Esophagus squamous epithelium (tissue), 5 donors: Measurements from ENCODE around the gene RAB11B. TPM values are rescaled to one million over a fixed set of nuclear protein-coding genes. Genes with fewer than 3 reads are reported as not detected.

Experiments
- DNase-seq: peaks from one replicate; lab custom pipeline; 2025; lab: John Stamatoyannopoulos, UW
- H3K27ac ChIP-seq, 4 donors: fragments of 200-600 bp; sonication (generic); one replicate each; pipeline ENCODE4 v1.5.1; 2016 to 2019; ENCODE audit warnings: mild to moderate bottlenecking in 1 of 4
- H3K27me3 ChIP-seq, 4 donors: fragments of 200-600 bp; sonication (generic); 1 replicate in 3 of 4; 2 replicates in 1 of 4; pipeline versions ENCODE4 v1.5.1 to v1.6.0; 2017 to 2021; ENCODE audit warnings: antibody characterized with exemption in 1 of 4
- H3K36me3 ChIP-seq, 3 donors: fragments of 200-600 bp; sonication (generic); one replicate each; pipeline ENCODE4 v1.5.1; 2016 to 2019
- H3K4me1 ChIP-seq, 3 donors: fragments of 200-600 bp; sonication (generic); one replicate each; pipeline ENCODE4 v1.5.1; 2017 to 2019
- H3K4me3 ChIP-seq, 4 donors: fragments of 200-600 bp; sonication (generic); 1 replicate in 3 of 4; 2 replicates in 1 of 4; pipeline ENCODE4 v1.5.1; 2016 to 2019; ENCODE audit warnings: mild to moderate bottlenecking in 2 of 4, moderate library complexity in 1 of 4
- H3K9me3 ChIP-seq, 3 donors: fragments of 200-600 bp; sonication (generic); one replicate each; pipeline ENCODE4 v1.5.1; 2016 to 2019
- POLR2A ChIP-seq, 4 donors: fragments of 450-650 bp; IDR thresholded peaks; one replicate each; pipeline ENCODE4 v1.6.1; 2017; ENCODE audit warnings: antibody characterized with exemption in 4 of 4, mild to moderate bottlenecking in 4 of 4, moderate library complexity in 3 of 4
- WGBS, 2 donors: methylation state at CpG; one replicate each; pipeline ENCODE4 v1.1.5; 2018; 5-methylcytosine and 5-hydroxymethylcytosine counted together
- intact Hi-C: fragments of 100-400 bp; cut with DNase I; formaldehyde crosslinking; loops from one replicate; pipeline ENCODE4 v1.15.0; 2022
- total RNA-seq, 4 donors: library from RNA; depleted of rRNA; stranded (reverse); fragments of >200 nt; gene quantifications; one replicate each; pipeline ENCODE4 v1.1.0, GENCODE V29; 2016
- TF ChIP-seq, protein P1 (sequence below), 6 experiments: fragments of 450-650 bp in 4 of 6; fragments of 200-600 bp in 2 of 6; sonication (generic) in 2 of 6; IDR thresholded peaks; one replicate each; pipeline ENCODE4 v1.5.1; 2016 to 2019; ENCODE audit warnings: antibody characterized with exemption in 6 of 6, mild to moderate bottlenecking in 4 of 6, moderate library complexity in 4 of 6
- donor health status: DM: yes; HTN: yes; CAD: no.

The RAB11B gene
- total RNA-seq, 4 donors from 2014 or later, result 11.3 to 44.0 (median 26.0) TPM

DNA sequence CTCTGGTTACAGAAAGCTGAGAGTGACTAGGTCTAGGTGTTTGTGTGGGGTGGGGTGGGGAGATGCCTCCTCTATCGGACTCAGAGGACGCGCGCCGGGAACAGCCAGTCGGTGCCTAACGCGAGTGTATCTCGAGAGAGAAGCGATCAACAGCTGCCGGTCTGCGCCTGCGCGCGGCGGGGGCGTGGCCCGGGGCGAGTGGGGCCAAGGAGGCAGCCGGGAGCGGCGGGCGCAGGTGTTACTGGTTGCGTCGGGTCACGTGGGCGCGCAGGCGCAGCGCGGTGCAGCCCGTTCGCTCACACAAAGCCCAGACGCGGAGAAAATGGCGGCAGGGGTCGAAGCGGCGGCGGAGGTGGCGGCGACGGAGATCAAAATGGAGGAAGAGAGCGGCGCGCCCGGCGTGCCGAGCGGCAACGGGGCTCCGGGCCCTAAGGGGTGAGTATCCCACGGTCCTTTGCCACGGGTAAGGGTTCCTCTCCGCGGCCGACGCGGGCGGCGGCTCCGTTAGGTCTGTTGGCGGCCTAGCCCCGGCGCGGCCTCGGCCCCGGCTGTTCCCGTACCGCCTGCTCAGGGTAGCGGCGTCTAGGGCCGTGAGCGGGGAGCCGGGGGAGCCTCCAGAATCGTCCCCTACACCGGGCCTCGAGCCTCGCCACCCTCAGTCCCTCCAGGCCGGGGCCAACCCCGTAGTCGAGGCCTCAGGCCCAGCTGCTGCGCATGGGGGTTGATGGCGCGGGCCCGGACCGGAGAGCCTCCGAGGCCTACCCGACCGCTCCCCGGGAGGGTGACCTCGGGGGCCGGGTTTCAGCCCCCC, 54.7 kb downstream of the RAB11B start, which contains the start of gene HNRNPM:
TSS of gene HNRNPM (plus strand) at position 299 of the 811 bp plus-strand sequence. CDS start at position 323, 24 bp downstream.
- H3K36me3 ChIP-seq, result peaks cover 0 to 16% (median 7%) of the 10 kb centered on the region in 3 donors
- no peaks in the 10 kb centered on the region for H3K27me3 ChIP-seq
- H3K27ac ChIP-seq, result peak within 1 kb of the TSS; percentile 95 to 98 (median 97)
- intact Hi-C loops, result no loop called here
- peak; percentile 94 for DNase-seq
- H3K4me3 ChIP-seq, result peak within 1 kb of the TSS; percentile 73 to 93 (median 84)
- WGBS, 2 donors, result 2% methylated on average over 8 to 19 of the region's 93 CpGs
- H3K9me3 ChIP-seq, result no peaks in the 10 kb centered on the region
- TF ChIP-seq, protein P1, sequence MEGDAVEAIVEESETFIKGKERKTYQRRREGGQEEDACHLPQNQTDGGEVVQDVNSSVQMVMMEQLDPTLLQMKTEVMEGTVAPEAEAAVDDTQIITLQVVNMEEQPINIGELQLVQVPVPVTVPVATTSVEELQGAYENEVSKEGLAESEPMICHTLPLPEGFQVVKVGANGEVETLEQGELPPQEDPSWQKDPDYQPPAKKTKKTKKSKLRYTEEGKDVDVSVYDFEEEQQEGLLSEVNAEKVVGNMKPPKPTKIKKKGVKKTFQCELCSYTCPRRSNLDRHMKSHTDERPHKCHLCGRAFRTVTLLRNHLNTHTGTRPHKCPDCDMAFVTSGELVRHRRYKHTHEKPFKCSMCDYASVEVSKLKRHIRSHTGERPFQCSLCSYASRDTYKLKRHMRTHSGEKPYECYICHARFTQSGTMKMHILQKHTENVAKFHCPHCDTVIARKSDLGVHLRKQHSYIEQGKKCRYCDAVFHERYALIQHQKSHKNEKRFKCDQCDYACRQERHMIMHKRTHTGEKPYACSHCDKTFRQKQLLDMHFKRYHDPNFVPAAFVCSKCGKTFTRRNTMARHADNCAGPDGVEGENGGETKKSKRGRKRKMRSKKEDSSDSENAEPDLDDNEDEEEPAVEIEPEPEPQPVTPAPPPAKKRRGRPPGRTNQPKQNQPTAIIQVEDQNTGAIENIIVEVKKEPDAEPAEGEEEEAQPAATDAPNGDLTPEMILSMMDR (IDR thresholded peaks at IDR 0.05), result peak in 2 of 6 experiments; percentile 3 to 22
- peak in 3 of 4 donors; percentile 89 to 97 (median 96) for TF ChIP-seq POLR2A (IDR thresholded peaks at IDR 0.05)
- peaks cover 30 to 65% (median 39%) of the 10 kb centered on the region in 3 donors for H3K4me1 ChIP-seq

GRCh38 chr19:8445488-8446001, 55.4 kb downstream of the RAB11B start:
- TF ChIP-seq, protein P1 (IDR thresholded peaks at IDR 0.05), result no peak
- no peak for TF ChIP-seq POLR2A (IDR thresholded peaks at IDR 0.05)
- Histone ChIP-seq H3K4me3 (peak overlapping the region; percentile 73 to 93 (median 84)), H3K9me3 (no peaks in the 10 kb centered on the region), H3K27ac (peak overlapping the region; percentile 95 to 98 (median 97)), H3K27me3 (no peaks in the 10 kb centered on the region), H3K4me1 (peaks cover 34 to 72% (median 44%) of the 10 kb centered on the region in 3 donors), H3K36me3 (peaks cover 0 to 16% (median 7%) of the 10 kb centered on the region in 3 donors)
- no peak for DNase-seq
- whole genome bisulfite sequencing, 2 donors, result 0 to 1% methylated on average over 9 to 14 of the region's 45 CpGs
- intact Hi-C loops, result no loop called here

- WGBS, 2 donors, result 21 to 25% methylated on average over 16 of the region's 16 CpGs
- Histone ChIP-seq H3K4me3 (peak overlapping the region; percentile 73 to 93 (median 84)), H3K4me1 (peaks cover 34 to 77% (median 50%) of the 10 kb centered on the region in 3 donors), H3K27me3 (no peaks in the 10 kb centered on the region), H3K36me3 (peaks cover 0 to 16% (median 7%) of the 10 kb centered on the region in 3 donors), H3K27ac (peak overlapping the region; percentile 95 to 98 (median 97)), H3K9me3 (no peaks in the 10 kb centered on the region)
- DNase-seq, result no peak
- TF ChIP-seq, protein P1 (IDR thresholded peaks at IDR 0.05), result no peak
- no peak for TF ChIP-seq POLR2A (IDR thresholded peaks at IDR 0.05)
- intact Hi-C loops, result no loop called here
Measured at GRCh38 chr19:8446061-8446709, 56.0 kb downstream of the RAB11B start.

- intact Hi-C loops, result no loop called here
- WGBS, 2 donors, result 62 to 78% methylated on average over 5 to 6 of the region's 8 CpGs
Measured at GRCh38 chr19:8449830-8450229, 59.7 kb downstream of the RAB11B start.

More at GRCh38 chr19:8449830-8450229, 59.7 kb downstream of the RAB11B start:
- Histone ChIP-seq H3K4me1 (peaks cover 41 to 91% (median 81%) of the 10 kb centered on the region in 3 donors), H3K9me3 (no peaks in the 10 kb centered on the region), H3K36me3 (peaks cover 0 to 39% (median 7%) of the 10 kb centered on the region in 3 donors), H3K27ac (peak overlapping the region in 3 of 4 donors; percentile 36 to 70 (median 64)), H3K27me3 (no peaks in the 10 kb centered on the region), H3K4me3 (no peak overlapping the region)
- TF ChIP-seq POLR2A (IDR thresholded peaks at IDR 0.05), result no peak
- TF ChIP-seq, protein P1 (IDR thresholded peaks at IDR 0.05), result no peak
- no peak for DNase-seq
